H1 (cell line): Measurements from ENCODE around the gene TIAM2. TPM values are rescaled to one million over a fixed set of nuclear protein-coding genes. Genes with fewer than 3 reads are reported as not detected.

Experiments used
- CTCF ChIA-PET: fragments of 300-600 bp; sonication (Branson Sonifier 250); formaldehyde crosslinking; loops from one replicate; lab custom pipeline; 2021; ENCODE audit not compliant: partially characterized antibody; lab: Charles Lee
- POLR2A ChIA-PET: fragments of 300-600 bp; sonication (Branson Sonifier 250); formaldehyde crosslinking; loops from one replicate; lab custom pipeline; 2021; ENCODE audit warnings: inconsistent platforms; ENCODE audit not compliant: partially characterized antibody; lab: Charles Lee
- DNase-seq, 2 experiments: peaks; one replicate each; pipeline versions ENCODE4 v3.0.0 to v3.0.0-alpha.2; 2010 to 2022; ENCODE audit warnings: low spot score in 2 of 2, low read depth in 1 of 2, mixed read lengths in 1 of 2
- FAIRE-seq: peaks from 2 replicates; lab custom pipeline; 2011; peaks lifted over from hg19 to GRCh38; lab: Jason Lieb, UNC
- H2AFZ ChIP-seq: 2 replicates; pipeline ENCODE4 v1.8.1; 2012; ENCODE audit warnings: low read length, inconsistent platforms
- H2AK5ac ChIP-seq: 2 replicates; pipeline ENCODE4 v1.6.1; 2013; ENCODE audit warnings: low read depth, low read length
- H2BK120ac ChIP-seq: replicated peaks from 2 replicates; pipeline ENCODE3; 2013; ENCODE audit warnings: low read depth, low read length, inconsistent platforms
- H2BK12ac ChIP-seq: 2 replicates; pipeline ENCODE4 v1.6.1; 2013; ENCODE audit warnings: low read depth, low read length
- H2BK15ac ChIP-seq: 2 replicates; pipeline ENCODE4 v1.6.1; 2013; ENCODE audit warnings: low read length
- H2BK20ac ChIP-seq: 2 replicates; pipeline ENCODE4 v1.6.1; 2013; ENCODE audit warnings: low read length
- H2BK5ac ChIP-seq: 2 replicates; pipeline ENCODE4 v1.6.1; 2013; ENCODE audit warnings: low read depth, low read length
- H3K14ac ChIP-seq: 2 replicates; pipeline ENCODE4 v1.6.1; 2013; ENCODE audit warnings: inconsistent platforms; ENCODE audit not compliant: insufficient read length
- H3K18ac ChIP-seq: 2 replicates; pipeline ENCODE4 v1.6.1; 2013; ENCODE audit warnings: low read length; ENCODE audit errors: extremely low read depth
- H3K23ac ChIP-seq: 2 replicates; pipeline ENCODE4 v1.6.1; 2013; ENCODE audit warnings: inconsistent platforms; ENCODE audit not compliant: insufficient read length
- H3K23me2 ChIP-seq: 2 replicates; pipeline ENCODE4 v1.6.1; 2013; ENCODE audit warnings: low read depth, low read length
- H3K27ac ChIP-seq: 2 replicates; pipeline ENCODE4 v1.6.1; 2011; ENCODE audit warnings: low read depth, low read length, inconsistent platforms
- H3K27me3 ChIP-seq, 4 experiments: replicated peaks in 1 of 4; 1 replicate in 1 of 4; 2 replicates in 3 of 4; pipeline versions ENCODE4 v1.6.1 to v1.8.1; 2011 to 2013; ENCODE audit warnings: low read length in 3 of 4, mild to moderate bottlenecking in 3 of 4, inconsistent platforms in 2 of 4, mixed read lengths in 2 of 4, moderate library complexity in 1 of 4; ENCODE audit not compliant: control insufficient read depth in 3 of 4, insufficient read depth in 3 of 4; ENCODE audit errors: extremely low read depth in 1 of 4
- H3K36me3 ChIP-seq, 4 experiments: 2 replicates each; pipeline versions ENCODE4 v1.6.1 to v1.8.1; 2011 to 2013; ENCODE audit warnings: mild to moderate bottlenecking in 4 of 4, low read length in 3 of 4, moderate library complexity in 2 of 4, control low read depth in 1 of 4, inconsistent platforms in 1 of 4; ENCODE audit not compliant: insufficient read depth in 4 of 4, control insufficient read depth in 2 of 4
- H3K4ac ChIP-seq: replicated peaks from 2 replicates; pipeline ENCODE3; 2013; ENCODE audit warnings: low read length, low read depth, mixed read lengths, inconsistent platforms; ENCODE audit not compliant: insufficient read length
- H3K4me1 ChIP-seq, 4 experiments: replicated peaks in 1 of 4; 1 replicate in 1 of 4; 2 replicates in 3 of 4; pipeline versions ENCODE4 v1.6.1 to v1.8.1; 2011 to 2013; ENCODE audit warnings: low read length in 3 of 4, inconsistent platforms in 2 of 4, mixed read lengths in 1 of 4; ENCODE audit not compliant: insufficient read depth in 4 of 4, control insufficient read depth in 3 of 4
- H3K4me2 ChIP-seq, 2 experiments: 2 replicates each; pipeline versions ENCODE4 v1.6.1 to v1.8.1; 2011 to 2013; ENCODE audit warnings: low read depth in 2 of 2, low read length in 2 of 2, control low read depth in 1 of 2, inconsistent platforms in 1 of 2, mild to moderate bottlenecking in 1 of 2; ENCODE audit not compliant: insufficient read depth in 1 of 2
- H3K4me3 ChIP-seq, 4 experiments: fragments of 200-600, 300-600 bp in 1 of 4; sonication (generic), shearing (Covaris generic), sonication (Bioruptor Twin) in 1 of 4; 2 replicates each; pipeline versions ENCODE4 v1.5.1 to v1.8.1; 2011 to 2016; ENCODE audit warnings: low read length in 4 of 4, low read depth in 3 of 4, control low read depth in 2 of 4, inconsistent platforms in 2 of 4, mild to moderate bottlenecking in 2 of 4, mixed read lengths in 1 of 4, moderate library complexity in 1 of 4; ENCODE audit not compliant: insufficient read depth in 2 of 4; ENCODE audit errors: extremely low read depth in 1 of 4
- H3K56ac ChIP-seq: replicated peaks from 2 replicates; pipeline ENCODE3; 2013; ENCODE audit warnings: low read depth, mild to moderate bottlenecking, mixed read lengths, low read length, inconsistent platforms; ENCODE audit not compliant: insufficient read length
- H3K79me1 ChIP-seq: 2 replicates; pipeline ENCODE4 v1.6.1; 2013; ENCODE audit warnings: low read depth, low read length, control low read depth
- H3K79me2 ChIP-seq, 2 experiments: 2 replicates each; pipeline versions ENCODE4 v1.6.1 to v1.8.1; 2012 to 2013; ENCODE audit warnings: low read length in 2 of 2, mild to moderate bottlenecking in 2 of 2, inconsistent platforms in 1 of 2; ENCODE audit not compliant: insufficient read depth in 2 of 2, control insufficient read depth in 1 of 2
- H3K9ac ChIP-seq, 4 experiments: replicated peaks in 1 of 4; 1 replicate in 1 of 4; 2 replicates in 3 of 4; pipeline versions ENCODE4 v1.6.1 to v1.8.1; 2011 to 2013; ENCODE audit warnings: low read depth in 3 of 4, low read length in 3 of 4, control low read depth in 2 of 4, mild to moderate bottlenecking in 2 of 4, moderate library complexity in 2 of 4, inconsistent platforms in 1 of 4; ENCODE audit errors: extremely low read depth in 1 of 4
- H3K9me3 ChIP-seq, 2 experiments: 2 replicates each; pipeline versions ENCODE4 v1.6.1 to v1.8.1; 2012 to 2013; ENCODE audit warnings: mild to moderate bottlenecking in 2 of 2, moderate library complexity in 2 of 2, control low read depth in 1 of 2, inconsistent platforms in 1 of 2, low read depth in 1 of 2, low read length in 1 of 2, mixed read lengths in 1 of 2; ENCODE audit not compliant: insufficient read depth in 2 of 2
- H4K20me1 ChIP-seq, 2 experiments: replicated peaks in 1 of 2; 2 replicates each; pipeline versions ENCODE3 to v1.8.1; 2011 to 2013; ENCODE audit warnings: inconsistent platforms in 2 of 2, low read length in 2 of 2, mild to moderate bottlenecking in 1 of 2; ENCODE audit not compliant: insufficient read depth in 2 of 2, control insufficient read depth in 1 of 2
- H4K5ac ChIP-seq: 2 replicates; pipeline ENCODE4 v1.6.1; 2013; ENCODE audit warnings: low read length, low read depth, mixed read lengths, inconsistent platforms; ENCODE audit not compliant: insufficient read length
- H4K8ac ChIP-seq: 2 replicates; pipeline ENCODE4 v1.8.0; 2013; ENCODE audit warnings: mild to moderate bottlenecking, moderate library complexity, low read length, inconsistent platforms; ENCODE audit not compliant: insufficient read depth; ENCODE audit errors: extremely low read depth
- H4K91ac ChIP-seq: replicated peaks from 2 replicates; pipeline ENCODE3; 2013; ENCODE audit warnings: low read length, mixed read lengths, inconsistent platforms; ENCODE audit not compliant: insufficient read length
- CBX8 ChIP-seq: fragments of 300-800, 300-1000 bp; sonication (generic); IDR thresholded peaks from 2 replicates; pipeline ENCODE4 v1.7.1; 2016; ENCODE audit warnings: low read depth, low read length, borderline replicate concordance
- GABPA ChIP-seq: IDR thresholded peaks from 2 replicates; pipeline ENCODE4 v1.6.1; 2011; ENCODE audit warnings: mild to moderate bottlenecking, low read length, moderate library complexity, borderline replicate concordance; ENCODE audit not compliant: insufficient read depth
- KDM5A ChIP-seq: fragments of 200-600 bp; IDR thresholded peaks from 2 replicates; pipeline ENCODE4 v1.7.1; 2012; ENCODE audit warnings: mild to moderate bottlenecking, low read length, inconsistent platforms, mixed read lengths
- SIN3A ChIP-seq, 2 experiments: IDR thresholded peaks in 1 of 2; conservative IDR thresholded peaks in 1 of 2; 2 replicates each; pipeline ENCODE4 v1.6.1; 2011 to 2012; ENCODE audit warnings: low read length in 2 of 2, improper control_type of control experiment in 1 of 2, low read depth in 1 of 2, mild to moderate bottlenecking in 1 of 2
- TAF7 ChIP-seq: optimal IDR thresholded peaks from 2 replicates; pipeline ENCODE3; 2011; ENCODE audit warnings: low read depth, mild to moderate bottlenecking, inconsistent platforms, low read length, moderate library complexity, borderline replicate concordance
- WGBS, 2 experiments: shearing (Covaris generic) in 1 of 2; methylation state at CpG; one replicate each; pipeline versions ENCODE4 v1.1.6 to v1.1.7; 2013 to 2015; ENCODE audit warnings: low lambda C conversion rate in 2 of 2, mixed read lengths in 2 of 2, inconsistent platforms in 1 of 2, low coverage in 1 of 2, missing lambda C conversion rate in 1 of 2; ENCODE audit not compliant: insufficient replicate concordance in 2 of 2, insufficient coverage in 1 of 2, insufficient read length in 1 of 2; ENCODE audit errors: extremely low coverage in 1 of 2, missing lambda C conversion rate in 1 of 2; 5-methylcytosine and 5-hydroxymethylcytosine counted together
- polyA plus RNA-seq, 7 experiments: library from polyadenylated mRNA; depleted of rRNA in 3 of 7; stranded (reverse) in 5 of 7; unstranded in 2 of 7; fragments of >200 nt in 5 of 7; fragments of 200-250 nt in 2 of 7; gene quantifications; 1 replicate in 5 of 7; 2 replicates in 1 of 7; 4 replicates in 1 of 7; pipeline versions ENCODE4 v1.2.1 to v1.2.3, GENCODE V29; 2011 to 2013; ENCODE audit warnings: missing spikeins in 2 of 7, mixed read lengths in 2 of 7
- total RNA-seq: library from RNA; stranded (reverse); fragmentation: NEBNext Ultra II Directional; extraction: Animal tissue kit (Norgen Biotek cat#: 25700); gene quantifications from 2 replicates; pipeline ENCODE4 v1.2.1, GENCODE V29; 2021

Gene TIAM2
- total and polyA plus RNA-seq, 2 of the 8 experiments (the other 6 are each of a cell fraction or from before 2014, with no cell fraction given), result 7.4 to 23.9 TPM

DNA sequence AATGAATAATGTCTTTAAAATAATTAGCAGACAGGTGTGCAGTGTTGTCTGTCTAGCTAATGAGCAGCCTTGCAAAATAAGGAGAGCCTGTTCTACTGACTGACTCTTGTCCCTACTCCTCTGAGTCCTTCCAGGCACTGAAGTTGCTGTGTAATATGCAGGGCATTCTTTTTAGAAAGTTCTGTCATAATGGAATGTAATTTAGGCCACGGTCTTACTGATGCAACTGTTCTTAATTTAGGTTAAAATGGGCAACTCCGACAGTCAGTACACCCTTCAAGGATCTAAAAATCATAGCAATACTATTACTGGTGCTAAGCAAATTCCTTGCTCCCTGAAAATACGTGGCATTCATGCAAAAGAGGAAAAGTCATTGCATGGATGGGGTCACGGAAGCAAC lies 133.9 kb downstream of the TIAM2 start:
- Histone ChIP-seq H2BK15ac (no peak overlapping the region), H3K4me1 (peaks cover 0 to 4% (median 3%) of the 10 kb centered on the region in 4 experiments; a peak in 3 of 7 replicates), H2BK120ac (no peak overlapping the region), H3K18ac (no peak overlapping the region), H3K79me1 (peaks cover 3% of the 10 kb centered on the region), H3K56ac (no peak overlapping the region), H3K23ac (no peak overlapping the region), H2BK20ac (no peak overlapping the region), H2BK5ac (no peak overlapping the region), H2AFZ (no peak overlapping the region), H3K23me2 (no peaks in the 10 kb centered on the region), H4K91ac (no peak overlapping the region), H3K9ac (no peak overlapping the region), H4K20me1 (no peaks in the 10 kb centered on the region), H4K5ac (no peak overlapping the region), H3K4me3 (no peak overlapping the region), H2BK12ac (no peak overlapping the region), H3K36me3 (peaks cover 0 to 12% (median 0%) of the 10 kb centered on the region in 4 experiments; a peak in 2 of 8 replicates), H3K9me3 (no peaks in the 10 kb centered on the region), H4K8ac (no peak overlapping the region), H3K27me3 (no peaks in the 10 kb centered on the region), H3K4ac (no peak overlapping the region), H3K79me2 (no peaks in the 10 kb centered on the region), H2AK5ac (no peak overlapping the region), H3K27ac (no peak overlapping the region), H3K4me2 (no peak overlapping the region), H3K14ac (no peak overlapping the region)
- 92% methylated on average over 4 of the region's 4 CpGs; no CpG with 5 or more reads in 1 of the 2 experiments for WGBS, 2 experiments
- DNase-seq, result no peak
- CTCF ChIA-PET, result interaction anchor here (1.1 to 1.6 kb wide), 3 partner anchors 10 to 155 kb away, joined by 3 to 9 read pairs (median 5); no protein-coding TSS in a partner anchor
- POLR2A ChIA-PET, result interaction anchor here (1.4 to 1.6 kb wide), 3 partner anchors 8 to 12 kb away, joined by 3 to 6 read pairs (median 6); no protein-coding TSS in a partner anchor
- FAIRE-seq, result no peak
- TF ChIP-seq TAF7 (no peak), KDM5A (no peak), CBX8 (no peak), GABPA (no peak), SIN3A (conservative IDR thresholded peaks at IDR 0.05 in 1 of 2, IDR thresholded peaks at IDR 0.05 in 1 of 2; ENCODE audit: low read depth in 1 of 2, low read length in 2 of 2) (no peak)
